Fibroblast of mammary gland (primary cell): Measurements from ENCODE around the gene PHACTR1.
"Not testable (repeated sequence)": the region's sequence is repeated elsewhere in the genome, so short reads cannot be mapped to it uniquely, and the experiment has no call there.

Source experiments
- DNase-seq: peaks from one replicate; pipeline ENCODE4 v3.0.0-alpha.2; 2010; ENCODE audit warnings: low read depth
- H3K4me3 ChIP-seq: 2 replicates; pipeline ENCODE4 v1.5.1; 2011; ENCODE audit warnings: low read depth, mild to moderate bottlenecking, low read length, moderate library complexity; ENCODE audit not compliant: control insufficient read depth
- TF ChIP-seq, protein P1 (sequence below): conservative IDR thresholded peaks from 2 replicates; pipeline ENCODE4 v1.5.1; 2011; ENCODE audit warnings: low read depth, low read length, inconsistent platforms; ENCODE audit not compliant: control insufficient read depth, insufficient read depth

PHACTR1 gene

DNA sequence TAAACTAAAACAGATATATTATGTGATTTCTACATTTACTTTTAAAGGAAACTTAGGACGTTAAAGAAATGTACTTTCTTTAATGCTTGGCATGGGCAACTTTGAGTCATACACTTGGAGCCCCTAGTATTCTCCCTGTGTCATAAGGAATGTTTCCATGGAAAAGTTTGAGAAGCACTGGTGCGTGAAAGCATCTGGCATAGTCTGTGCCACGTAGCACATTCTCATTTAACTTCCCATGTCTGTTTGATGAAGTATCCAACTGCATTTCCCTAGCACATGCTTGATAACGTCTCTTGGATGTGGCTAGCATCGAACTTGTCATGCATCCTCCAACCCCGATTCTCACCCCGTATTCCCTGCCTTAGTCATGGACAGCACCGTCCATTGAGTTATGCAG lies 439.8 kb downstream of the PHACTR1 start:
- no peak overlapping the region for H3K4me3 ChIP-seq
- TF ChIP-seq, protein P1, sequence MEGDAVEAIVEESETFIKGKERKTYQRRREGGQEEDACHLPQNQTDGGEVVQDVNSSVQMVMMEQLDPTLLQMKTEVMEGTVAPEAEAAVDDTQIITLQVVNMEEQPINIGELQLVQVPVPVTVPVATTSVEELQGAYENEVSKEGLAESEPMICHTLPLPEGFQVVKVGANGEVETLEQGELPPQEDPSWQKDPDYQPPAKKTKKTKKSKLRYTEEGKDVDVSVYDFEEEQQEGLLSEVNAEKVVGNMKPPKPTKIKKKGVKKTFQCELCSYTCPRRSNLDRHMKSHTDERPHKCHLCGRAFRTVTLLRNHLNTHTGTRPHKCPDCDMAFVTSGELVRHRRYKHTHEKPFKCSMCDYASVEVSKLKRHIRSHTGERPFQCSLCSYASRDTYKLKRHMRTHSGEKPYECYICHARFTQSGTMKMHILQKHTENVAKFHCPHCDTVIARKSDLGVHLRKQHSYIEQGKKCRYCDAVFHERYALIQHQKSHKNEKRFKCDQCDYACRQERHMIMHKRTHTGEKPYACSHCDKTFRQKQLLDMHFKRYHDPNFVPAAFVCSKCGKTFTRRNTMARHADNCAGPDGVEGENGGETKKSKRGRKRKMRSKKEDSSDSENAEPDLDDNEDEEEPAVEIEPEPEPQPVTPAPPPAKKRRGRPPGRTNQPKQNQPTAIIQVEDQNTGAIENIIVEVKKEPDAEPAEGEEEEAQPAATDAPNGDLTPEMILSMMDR, result no peak
- DNase-seq, result peak; percentile 11

DNA sequence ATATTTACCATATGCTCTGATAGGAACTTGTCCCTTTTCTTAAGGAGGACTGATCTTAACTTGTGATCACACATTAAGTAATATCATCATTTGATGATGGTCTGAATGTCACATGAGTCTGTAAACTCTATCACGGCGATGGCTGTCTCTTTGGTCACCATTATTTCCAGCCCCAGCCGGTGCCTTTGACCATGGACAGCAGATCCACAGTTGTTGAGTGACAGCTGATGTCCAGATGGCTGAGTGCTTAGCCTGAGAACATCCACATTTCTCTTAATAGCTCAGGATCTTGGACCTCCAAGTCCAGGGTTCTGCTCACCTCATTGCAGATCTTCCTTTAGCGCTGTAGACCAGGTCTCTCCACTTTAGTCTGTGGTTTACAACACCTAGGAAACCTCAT lies 440.7 kb downstream of the PHACTR1 start:
- TF ChIP-seq, protein P1, result no peak
- H3K4me3 ChIP-seq, result no peak overlapping the region

DNA sequence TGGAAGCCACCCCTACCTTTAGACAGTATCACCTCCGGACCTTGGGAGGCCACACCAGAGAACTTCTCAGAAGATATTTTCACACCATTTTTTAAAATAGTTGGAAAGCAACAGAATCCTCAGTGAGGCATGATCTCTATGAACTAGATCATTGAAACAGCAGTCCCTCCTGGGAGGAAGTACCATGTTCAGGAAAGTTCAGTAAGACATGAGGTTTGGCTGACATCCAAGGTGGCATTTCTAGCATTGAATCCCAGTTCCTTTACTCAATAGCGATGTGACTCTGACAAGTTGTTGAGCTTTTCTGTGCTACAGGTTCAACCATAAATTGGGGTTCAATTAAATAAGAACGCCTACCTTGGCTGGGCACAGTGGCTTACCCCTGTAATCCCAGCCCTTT lies 442.7 kb downstream of the PHACTR1 start:
- DNase-seq, result no peak
- TF ChIP-seq, protein P1, result no peak

More for the DNA sequence above, 440.7 kb downstream of the PHACTR1 start:
- no peak for DNase-seq

DNA sequence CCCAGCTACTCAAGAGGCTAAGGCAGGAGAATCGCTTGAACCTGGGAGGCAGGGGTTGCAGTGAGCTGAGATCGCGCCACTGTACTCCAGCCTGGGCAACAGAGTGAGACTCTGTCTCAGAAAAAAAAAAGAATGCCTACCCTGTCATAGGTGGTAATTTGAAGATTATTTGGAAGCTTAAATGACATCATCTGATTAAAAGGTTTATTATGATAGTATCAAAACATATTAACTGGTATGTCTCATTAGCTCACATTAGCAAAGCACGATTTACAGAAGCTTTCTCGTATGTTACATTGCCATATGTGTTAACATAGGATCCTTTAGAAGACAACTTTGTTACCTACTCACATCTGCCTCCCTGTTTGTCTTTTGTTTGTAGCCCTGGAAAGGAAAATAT lies 443.3 kb downstream of the PHACTR1 start:
- DNase-seq, H3K4me3 ChIP-seq: not testable (repeated sequence)

More for the DNA sequence above, 442.7 kb downstream of the PHACTR1 start:
- H3K4me3 ChIP-seq, result no peak overlapping the region

DNA sequence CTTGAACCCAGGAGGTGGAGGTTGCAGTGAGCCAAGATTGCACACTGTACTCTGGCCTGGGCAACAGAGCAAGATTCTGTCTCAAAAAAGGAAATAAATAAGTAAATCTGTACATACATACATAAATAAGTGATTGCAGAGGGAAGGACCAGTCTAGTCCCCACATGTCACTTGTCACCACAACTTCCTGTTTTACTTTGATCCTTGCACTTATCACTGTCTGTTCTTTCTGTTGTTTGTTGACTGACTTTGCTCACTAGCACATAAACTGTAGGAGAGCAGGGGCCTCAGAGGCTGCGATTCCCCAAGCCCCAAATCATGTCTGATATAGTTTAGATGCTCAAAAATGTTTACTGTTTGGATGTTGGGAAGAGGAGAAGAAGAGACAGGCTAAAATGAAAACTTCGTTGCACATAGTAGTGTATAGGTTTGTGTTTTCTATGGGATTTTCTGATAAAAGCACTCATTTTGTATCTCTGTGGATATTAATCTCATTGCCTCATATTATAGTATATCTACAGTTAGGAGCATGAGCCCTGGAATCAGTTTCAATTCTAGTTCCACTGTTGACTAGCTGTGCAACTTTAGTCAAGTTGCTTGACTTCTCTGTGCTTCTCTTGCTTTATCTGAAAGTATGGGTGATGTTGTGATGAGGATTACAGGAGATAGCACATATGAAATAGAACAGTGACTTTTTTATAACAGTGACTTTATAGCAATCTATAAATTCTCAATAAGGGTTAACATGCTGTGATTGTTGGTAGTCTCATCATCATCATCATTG lies 446.8 kb downstream of the PHACTR1 start:
- TF ChIP-seq, protein P1, result no peak
- no peak overlapping the region for H3K4me3 ChIP-seq
- no peak for DNase-seq

DNA sequence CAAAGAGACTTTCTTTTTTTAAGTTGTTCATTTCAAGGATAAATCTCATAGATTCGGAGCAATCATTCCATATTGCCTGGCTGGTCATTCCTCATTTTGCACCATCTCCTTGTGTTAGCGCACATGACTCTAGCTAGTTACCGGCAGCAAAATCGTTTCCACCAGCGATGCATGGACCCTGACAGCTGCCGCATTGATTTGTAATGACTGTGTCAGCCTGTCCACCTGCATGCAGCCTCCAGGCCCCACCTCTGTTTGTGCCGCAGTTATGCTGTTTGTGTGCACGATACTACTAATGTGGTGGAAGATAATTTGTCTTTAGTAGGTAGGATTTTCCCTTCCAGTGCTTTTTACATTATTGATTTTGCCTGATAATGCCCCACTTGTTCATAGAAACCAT lies 447.7 kb downstream of the PHACTR1 start:
- TF ChIP-seq, protein P1, result no peak
- H3K4me3 ChIP-seq, result no peak overlapping the region
- no peak for DNase-seq

DNA sequence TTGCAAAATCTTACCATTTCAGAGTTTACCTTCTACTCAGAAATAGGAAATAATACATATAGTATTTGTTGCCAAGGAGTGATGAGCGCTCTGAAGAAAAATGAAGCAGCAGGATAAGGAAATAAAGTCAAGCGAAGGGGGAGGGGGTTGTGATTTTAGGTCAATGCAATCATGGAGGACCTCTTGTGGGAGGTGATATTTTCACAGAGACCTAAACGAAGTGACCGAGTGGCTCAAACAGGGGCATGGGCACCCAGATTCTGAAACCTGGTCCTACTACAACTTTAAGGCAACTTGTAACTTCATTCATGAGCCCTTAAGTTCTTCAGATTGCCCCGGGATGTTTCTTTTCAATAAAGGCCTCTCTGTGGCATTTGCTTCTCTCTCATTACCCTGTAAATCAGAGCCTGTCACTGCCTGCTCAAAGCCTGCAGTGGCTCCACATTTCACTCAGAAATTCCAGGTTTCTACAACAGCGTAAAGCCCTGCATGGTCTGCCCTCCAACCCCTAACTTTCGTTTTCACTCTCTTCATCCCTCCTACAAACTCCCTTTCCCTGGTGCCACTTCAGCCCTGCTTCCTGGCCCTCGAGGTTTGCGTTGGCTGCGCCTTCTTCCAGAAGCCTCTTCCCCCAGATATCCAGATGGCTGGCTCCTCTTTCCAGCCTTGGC lies 449.1 kb downstream of the PHACTR1 start:
- no peak for DNase-seq
- no peak overlapping the region for H3K4me3 ChIP-seq
- TF ChIP-seq, protein P1, result no peak
